ENCODE results near the gene TMED4. TPM values are rescaled to one million over a fixed set of nuclear protein-coding genes. Genes with fewer than 3 reads are reported as not detected.

The TMED4 gene
- polyA plus RNA-seq, 1 of the 3 experiments (the other 2 are of a cell fraction) = 145 TPM

GRCh38 chr7:44573464-44574286 is 8.4 kb downstream of the TMED4 start, which contains the start of gene DDX56 (continued):
- TF ChIP-seq ZBTB33 (IDR thresholded peaks at IDR 0.05; ENCODE audit: borderline replicate concordance, low read depth) (peak; percentile 92), POLR2AphosphoS5 (IDR thresholded peaks at IDR 0.05; ENCODE audit: low read depth, low read length) (peak; percentile 98), EP300 (IDR thresholded peaks at IDR 0.05; ENCODE audit: borderline replicate concordance in 1 of 2, low read depth in 1 of 2, low read length in 1 of 2) (no peak), RXRA (IDR thresholded peaks at IDR 0.05; ENCODE audit: borderline replicate concordance, low read depth) (no peak), REST (IDR thresholded peaks at IDR 0.05; ENCODE audit: low read depth, low read length) (peak; percentile 38; the same call in 1 of the 2 replicates), RFX5 (IDR thresholded peaks at IDR 0.05; ENCODE audit: low read length) (no peak; the same call in 1 of the 2 replicates), FOXM1 (IDR thresholded peaks at IDR 0.05; ENCODE audit: low read depth) (no peak), GATA2 (CRISPR knock-in tag; IDR thresholded peaks at IDR 0.05) (no peak), IRF3 (IDR thresholded peaks at IDR 0.05; ENCODE audit: low read depth, low read length) (no peak), TCF12 (IDR thresholded peaks at IDR 0.05) (no peak), TAF1 (IDR thresholded peaks at IDR 0.05; ENCODE audit: borderline replicate concordance, low read depth, low read length) (peak; percentile 69), FOXJ3 (CRISPR knock-in tag; IDR thresholded peaks at IDR 0.05) (no peak), RAD21 (IDR thresholded peaks at IDR 0.05; ENCODE audit: low read length) (no peak), FOSL2 (IDR thresholded peaks at IDR 0.05; ENCODE audit: borderline replicate concordance, low read depth) (no peak), SIN3A (IDR thresholded peaks at IDR 0.05; ENCODE audit: borderline replicate concordance, low read depth, low read length) (peak; percentile 72; the same call in 1 of the 2 replicates), ELF1 (IDR thresholded peaks at IDR 0.05) (peak; percentile 88), TEAD4 (IDR thresholded peaks at IDR 0.05; ENCODE audit: borderline replicate concordance, insufficient read depth) (no peak), CTCF (IDR thresholded peaks at IDR 0.05) (no peak), EZH2phosphoT487 (IDR thresholded peaks at IDR 0.05; ENCODE audit: borderline replicate concordance, low read depth) (no peak), YY1 (IDR thresholded peaks at IDR 0.05; ENCODE audit: low read depth) (peak; percentile 90), SMC3 (IDR thresholded peaks at IDR 0.05; ENCODE audit: low read depth, low read length) (no peak), MXI1 (IDR thresholded peaks at IDR 0.05; ENCODE audit: low read depth, low read length) (peak; percentile 98)

Measured in SK-N-SH (cell line).